ENCODE results near the gene CLEC7A.

The CLEC7A gene

DNA sequence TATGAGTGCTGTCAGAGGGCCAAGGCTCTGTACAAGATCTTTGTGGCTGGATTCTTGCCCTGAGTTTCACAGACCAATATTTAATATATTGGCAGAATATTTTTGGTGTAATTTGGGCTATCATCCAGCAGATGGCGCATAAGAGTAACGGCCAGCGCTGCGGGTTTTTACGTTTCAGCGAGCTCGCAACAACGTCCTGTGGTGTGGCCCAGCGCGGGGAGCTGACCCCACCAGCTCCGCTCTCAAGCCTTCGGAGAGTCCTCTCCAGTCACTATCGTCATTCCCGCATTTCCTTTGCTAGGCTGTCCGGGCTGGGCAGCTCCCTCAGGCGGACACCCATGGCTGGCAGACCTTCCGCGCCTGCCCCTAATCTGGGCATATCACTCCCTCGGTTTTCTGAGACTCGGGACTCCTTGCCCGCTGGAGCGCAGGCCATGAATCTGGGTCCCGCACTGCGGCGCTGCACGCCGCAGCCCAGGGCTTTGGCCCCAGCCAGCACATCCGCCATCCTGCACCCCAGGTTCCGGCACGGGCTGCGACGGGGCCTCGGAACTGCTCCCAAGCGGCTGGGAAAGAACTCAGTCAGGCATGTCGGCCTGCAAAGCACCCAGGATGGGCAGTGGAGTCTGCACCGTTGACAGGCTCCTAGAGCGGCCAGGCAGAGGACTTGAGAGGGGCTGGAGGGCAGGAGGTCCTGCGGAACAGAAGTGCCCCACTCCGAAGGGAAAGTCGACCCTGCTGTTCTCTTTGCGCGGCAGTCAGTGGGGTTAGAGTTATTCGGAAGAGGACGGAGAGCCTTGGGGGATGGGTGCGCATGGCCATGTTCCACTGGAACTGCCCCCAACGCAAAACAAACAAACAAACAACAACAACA, 23.5 kb upstream of the CLEC7A start:
- H3K4me3 Mint-ChIP-seq = peak overlapping the region; percentile 85 to 93 (median 92)
- H3K36me3 Mint-ChIP-seq (ENCODE audit: low read depth) = no peaks in the 10 kb centered on the region
- TF ChIP-seq, protein P1, sequence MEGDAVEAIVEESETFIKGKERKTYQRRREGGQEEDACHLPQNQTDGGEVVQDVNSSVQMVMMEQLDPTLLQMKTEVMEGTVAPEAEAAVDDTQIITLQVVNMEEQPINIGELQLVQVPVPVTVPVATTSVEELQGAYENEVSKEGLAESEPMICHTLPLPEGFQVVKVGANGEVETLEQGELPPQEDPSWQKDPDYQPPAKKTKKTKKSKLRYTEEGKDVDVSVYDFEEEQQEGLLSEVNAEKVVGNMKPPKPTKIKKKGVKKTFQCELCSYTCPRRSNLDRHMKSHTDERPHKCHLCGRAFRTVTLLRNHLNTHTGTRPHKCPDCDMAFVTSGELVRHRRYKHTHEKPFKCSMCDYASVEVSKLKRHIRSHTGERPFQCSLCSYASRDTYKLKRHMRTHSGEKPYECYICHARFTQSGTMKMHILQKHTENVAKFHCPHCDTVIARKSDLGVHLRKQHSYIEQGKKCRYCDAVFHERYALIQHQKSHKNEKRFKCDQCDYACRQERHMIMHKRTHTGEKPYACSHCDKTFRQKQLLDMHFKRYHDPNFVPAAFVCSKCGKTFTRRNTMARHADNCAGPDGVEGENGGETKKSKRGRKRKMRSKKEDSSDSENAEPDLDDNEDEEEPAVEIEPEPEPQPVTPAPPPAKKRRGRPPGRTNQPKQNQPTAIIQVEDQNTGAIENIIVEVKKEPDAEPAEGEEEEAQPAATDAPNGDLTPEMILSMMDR (IDR thresholded peaks at IDR 0.05; ENCODE audit: unreplicated experiment in 3 of 3) = peak; percentile 85 to 90 (median 89)
- no peaks in the 10 kb centered on the region for H3K27me3 Mint-ChIP-seq (ENCODE audit: low read depth)
- H3K27ac Mint-ChIP-seq = peak overlapping the region; percentile 42 to 89 (median 80)
- no peaks in the 10 kb centered on the region for H3K9me3 Mint-ChIP-seq
- H3K4me1 Mint-ChIP-seq = peaks cover 5% of the 10 kb centered on the region

DNA sequence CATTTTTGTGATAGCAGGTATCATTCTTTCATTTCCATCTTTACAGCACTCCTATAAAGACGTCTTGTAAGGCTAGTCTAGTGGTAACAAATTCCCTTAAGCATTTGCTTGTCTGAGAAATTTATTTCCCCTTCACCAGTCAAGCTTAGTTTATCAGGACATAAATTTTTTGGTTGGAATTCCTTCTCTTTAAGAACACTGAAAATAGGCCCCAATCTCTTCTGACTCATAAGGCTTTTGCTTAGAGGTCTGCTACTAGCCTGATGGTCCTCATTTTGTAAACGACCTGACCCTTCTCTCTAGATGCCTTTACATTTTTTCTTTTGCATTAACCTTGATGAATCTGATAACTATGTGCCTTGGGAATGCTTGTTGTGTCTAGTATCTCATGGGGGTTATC, 21.6 kb upstream of the CLEC7A start:
- Mint-ChIP-seq H3K36me3 (ENCODE audit: low read depth) (no peaks in the 10 kb centered on the region), H3K27me3 (ENCODE audit: low read depth) (no peaks in the 10 kb centered on the region), H3K4me1 (peaks cover 5% of the 10 kb centered on the region), H3K4me3 (no peak overlapping the region), H3K27ac (no peak overlapping the region), H3K9me3 (no peaks in the 10 kb centered on the region)
- TF ChIP-seq, protein P1 (IDR thresholded peaks at IDR 0.05; ENCODE audit: unreplicated experiment in 3 of 3) = no peak

DNA sequence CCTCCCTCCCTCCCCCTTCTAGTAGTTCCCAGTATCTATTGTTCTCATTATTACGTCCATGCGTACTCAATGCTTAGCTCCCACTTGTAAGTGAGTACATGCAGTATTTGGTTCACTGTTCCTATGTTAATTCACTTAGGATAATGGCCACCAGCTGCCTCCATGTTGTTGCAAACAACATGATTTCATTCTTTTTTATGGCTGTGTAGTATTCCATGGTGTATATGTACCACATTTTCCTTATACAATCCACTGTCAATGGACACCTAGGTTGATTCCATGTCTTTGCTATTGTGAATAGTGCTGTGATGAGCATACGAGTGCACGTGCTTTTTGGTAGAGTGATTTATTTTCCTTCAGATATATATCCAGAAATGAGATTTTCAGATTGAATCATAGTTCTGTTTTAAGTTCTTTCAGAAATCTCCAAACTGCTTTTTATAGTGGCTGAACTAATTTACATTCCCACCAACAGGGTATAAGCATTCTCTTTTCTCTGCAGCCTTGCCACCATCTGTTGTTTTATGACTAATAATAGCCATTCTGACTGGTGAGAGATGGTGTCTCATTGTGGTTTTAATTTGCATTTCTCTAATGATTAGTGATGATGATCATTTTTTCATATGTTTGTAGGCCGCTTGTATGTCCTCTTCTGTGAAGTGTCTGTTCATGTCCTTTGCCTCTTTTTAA, 17.9 kb upstream of the CLEC7A start:
- H3K9me3 Mint-ChIP-seq = no peaks in the 10 kb centered on the region
- no peak overlapping the region for H3K27ac Mint-ChIP-seq

DNA sequence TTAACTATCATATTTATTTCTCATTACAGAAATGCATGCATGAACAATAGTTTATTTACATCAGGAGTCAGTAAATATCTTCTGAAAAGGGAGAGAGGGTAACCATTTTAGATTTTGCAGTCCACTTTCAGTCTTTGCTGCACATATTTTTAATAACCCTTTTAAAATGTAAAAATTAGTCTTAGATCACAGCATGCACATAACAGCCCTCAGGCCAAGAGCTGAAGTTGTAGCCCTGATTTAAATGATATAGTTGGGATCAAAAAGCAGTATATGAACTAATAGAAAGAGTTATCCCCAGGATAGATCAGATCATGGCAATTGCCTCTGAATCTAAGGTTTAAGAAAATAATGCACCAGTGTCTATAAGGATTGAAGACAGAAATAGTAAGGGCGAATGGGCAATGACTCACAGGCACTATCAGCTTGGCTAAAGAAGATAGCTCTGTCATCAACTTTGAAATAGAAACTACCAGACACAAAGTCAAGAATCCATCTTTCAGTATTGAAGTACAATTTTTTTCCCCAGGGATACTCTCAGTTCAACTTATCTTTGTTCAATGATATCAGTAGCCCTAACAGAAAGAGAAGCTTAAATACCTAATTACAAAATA, 13.1 kb upstream of the CLEC7A start:
- no peak overlapping the region for H3K27ac Mint-ChIP-seq
- H3K27me3 Mint-ChIP-seq (ENCODE audit: low read depth) = peaks cover 3% of the 10 kb centered on the region
- H3K4me3 Mint-ChIP-seq = no peak overlapping the region
- no peaks in the 10 kb centered on the region for H3K4me1 Mint-ChIP-seq
- TF ChIP-seq, protein P1 (IDR thresholded peaks at IDR 0.05; ENCODE audit: unreplicated experiment in 3 of 3) = no peak
- no peaks in the 10 kb centered on the region for H3K36me3 Mint-ChIP-seq (ENCODE audit: low read depth)
- no peaks in the 10 kb centered on the region for H3K9me3 Mint-ChIP-seq

More for the DNA sequence above, 17.9 kb upstream of the CLEC7A start:
- Mint-ChIP-seq H3K4me3 (no peak overlapping the region), H3K36me3 (ENCODE audit: low read depth) (no peaks in the 10 kb centered on the region), H3K4me1 (peaks cover under 1% of the 10 kb centered on the region), H3K27me3 (ENCODE audit: low read depth) (peaks cover 3% of the 10 kb centered on the region)
- TF ChIP-seq, protein P1 (IDR thresholded peaks at IDR 0.05; ENCODE audit: unreplicated experiment in 3 of 3) = no peak

DNA sequence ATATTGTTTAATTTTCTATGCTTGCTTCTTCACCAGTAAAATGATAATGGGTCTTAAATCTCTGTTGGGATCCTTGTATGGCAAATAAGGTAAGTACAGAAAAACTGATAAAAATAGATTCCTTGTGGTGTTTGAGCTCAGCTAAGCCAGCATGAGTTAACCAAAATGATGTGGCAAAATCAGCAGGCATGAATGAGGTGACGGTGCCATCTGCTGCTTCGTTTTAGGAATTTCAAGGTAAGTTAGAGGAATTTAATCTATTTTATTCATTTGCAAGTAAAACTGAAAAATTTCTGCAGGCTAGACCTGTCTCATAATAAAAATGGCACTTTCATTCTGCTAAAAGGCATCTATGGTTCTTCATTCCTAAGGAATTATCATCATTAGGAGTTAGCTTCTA, 10.0 kb upstream of the CLEC7A start:
- peaks cover 3% of the 10 kb centered on the region for H3K27me3 Mint-ChIP-seq (ENCODE audit: low read depth)
- H3K4me3 Mint-ChIP-seq = no peak overlapping the region
- TF ChIP-seq, protein P1 (IDR thresholded peaks at IDR 0.05; ENCODE audit: unreplicated experiment in 3 of 3) = peak; percentile 60 to 73 (median 69)
- H3K9me3 Mint-ChIP-seq = no peaks in the 10 kb centered on the region
- H3K27ac Mint-ChIP-seq = peak overlapping the region in 1 of 3 experiments; percentile 36
- H3K36me3 Mint-ChIP-seq (ENCODE audit: low read depth) = no peaks in the 10 kb centered on the region
- no peaks in the 10 kb centered on the region for H3K4me1 Mint-ChIP-seq

Data from nephron (organoid).